Upper lobe of left lung (tissue), 4 donors: ENCODE results near the gene NXF1.

Source experiments
- CTCF ChIP-seq, 6 experiments: fragments of 450-650 bp in 4 of 6; fragments of 200-600 bp in 2 of 6; sonication (generic) in 2 of 6; IDR thresholded peaks; one replicate each; pipeline ENCODE4 v1.5.1; 2016 to 2019; ENCODE audit warnings: antibody characterized with exemption in 6 of 6
- EP300 ChIP-seq, 4 donors: sonication (generic); formaldehyde crosslinking; IDR thresholded peaks; one replicate each; pipeline ENCODE4 v1.5.1; 2017; ENCODE audit warnings: antibody characterized with exemption in 4 of 4, control low read depth in 2 of 4
- POLR2A ChIP-seq, 4 donors: fragments of 450-650 bp; IDR thresholded peaks; one replicate each; pipeline ENCODE4 v1.5.1; 2016 to 2017; ENCODE audit warnings: antibody characterized with exemption in 4 of 4, mild to moderate bottlenecking in 2 of 4
- POLR2AphosphoS5 ChIP-seq, 2 donors: sonication (generic); formaldehyde crosslinking; IDR thresholded peaks; one replicate each; pipeline ENCODE4 v1.5.1; 2017; ENCODE audit warnings: antibody characterized with exemption in 2 of 2

- no peak for TF ChIP-seq CTCF (IDR thresholded peaks at IDR 0.05)
- no peak for TF ChIP-seq POLR2AphosphoS5 (IDR thresholded peaks at IDR 0.05)
- no peak for TF ChIP-seq EP300 (IDR thresholded peaks at IDR 0.05)
- no peak for TF ChIP-seq POLR2A (IDR thresholded peaks at IDR 0.05)
Observed at GRCh38 chr11:62755086-62755615, 50.1 kb downstream of the NXF1 start.
